GM10248 (cell line): ENCODE measurements around the gene XRCC6.

ENCODE experiments used
- CTCF ChIA-PET: fragments of 300-600 bp; sonication (Branson Sonifier 250); formaldehyde crosslinking; extraction: SDS; loops from one replicate; lab custom pipeline; 2021; ENCODE audit warnings: antibody characterized with exemption; lab: Yijun Ruan, JAX
- POLR2A ChIA-PET: fragments of 350-650 bp; sonication (Branson Sonifier 250); formaldehyde crosslinking; extraction: SDS; loops from one replicate; lab custom pipeline; 2020; ENCODE audit warnings: antibody characterized with exemption; lab: Yijun Ruan, JAX
- DNase-seq: peaks from one replicate; pipeline ENCODE4 v3.0.0; 2012; ENCODE audit errors: extremely low spot score
- CTCF ChIP-seq: IDR thresholded peaks from 2 replicates; pipeline ENCODE4 v1.5.1; 2012; ENCODE audit warnings: mild to moderate bottlenecking, low read depth; ENCODE audit errors: extremely low read depth, missing control alignments, control extremely low read depth

Gene XRCC6

GRCh38 chr22:41596776-41597634, 24.1 kb upstream of the XRCC6 start:
- ChIA-PET POLR2A (interaction anchor here (0.6 kb wide), 2 partner anchors 128 to 824 kb away, joined by 3 read pairs; partner anchors contain the start of gene ACO2), CTCF (interaction anchor here (0.6 to 3.0 kb wide), 15 partner anchors 10 to 194 kb away, joined by 3 to 17 read pairs (median 5); partner anchors contain the start of genes DESI1, POLR3H and XRCC6)
- TF ChIP-seq CTCF, result peak; percentile 71
- peak; percentile 45 for DNase-seq

DNA sequence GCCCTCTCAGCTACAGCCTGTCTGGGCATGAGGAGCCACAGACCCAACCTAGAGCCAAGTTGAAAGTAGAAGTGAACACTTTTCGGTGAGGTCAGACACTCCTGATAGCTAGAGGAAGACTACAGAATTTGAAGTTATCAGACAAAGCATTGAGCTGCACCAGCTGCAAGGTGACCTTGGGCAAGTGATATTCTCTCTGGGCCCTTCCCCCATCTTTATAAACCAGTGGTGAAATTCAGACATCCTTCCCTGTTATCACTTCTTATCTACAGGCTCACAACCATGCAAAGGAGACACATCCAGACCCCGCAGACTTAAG, 23.5 kb upstream of the XRCC6 start:
- CTCF ChIA-PET, result interaction anchor here (0.6 to 3.0 kb wide), 16 partner anchors 10 to 195 kb away, joined by 3 to 17 read pairs (median 6); partner anchors contain the start of genes DESI1, POLR3H and XRCC6
- no peak for TF ChIP-seq CTCF
- POLR2A ChIA-PET, result interaction anchor here (0.6 kb wide), 1 partner anchor 824 kb away, joined by 3 read pairs; no protein-coding TSS in a partner anchor
- DNase-seq, result no peak

DNA sequence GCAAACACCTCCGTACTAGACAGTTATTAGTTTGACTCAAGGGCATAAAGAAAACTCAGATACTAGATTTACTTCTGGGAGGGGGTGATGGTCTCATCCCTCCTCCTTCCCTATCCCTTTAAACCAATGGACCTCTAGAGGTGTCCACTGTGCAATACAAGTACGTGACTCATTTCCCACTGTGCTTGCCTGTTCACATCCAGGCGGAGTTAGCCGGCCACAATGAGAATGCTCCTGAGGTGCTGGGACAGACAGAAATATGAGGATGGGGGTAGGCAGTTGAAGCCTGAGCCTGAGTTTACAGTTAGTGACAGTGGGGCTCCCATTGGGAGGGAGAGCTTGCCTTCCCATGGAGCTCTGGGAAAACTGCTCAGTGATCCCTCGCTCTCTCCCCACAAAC, 23.0 kb upstream of the XRCC6 start:
- DNase-seq, result no peak
- POLR2A ChIA-PET, result no interaction called here
- TF ChIP-seq CTCF, result no peak
- CTCF ChIA-PET, result interaction anchor here (0.6 to 3.0 kb wide), 18 partner anchors 8 to 195 kb away, joined by 3 to 17 read pairs (median 6); partner anchors contain the start of genes DESI1, PMM1, POLR3H and XRCC6

DNA sequence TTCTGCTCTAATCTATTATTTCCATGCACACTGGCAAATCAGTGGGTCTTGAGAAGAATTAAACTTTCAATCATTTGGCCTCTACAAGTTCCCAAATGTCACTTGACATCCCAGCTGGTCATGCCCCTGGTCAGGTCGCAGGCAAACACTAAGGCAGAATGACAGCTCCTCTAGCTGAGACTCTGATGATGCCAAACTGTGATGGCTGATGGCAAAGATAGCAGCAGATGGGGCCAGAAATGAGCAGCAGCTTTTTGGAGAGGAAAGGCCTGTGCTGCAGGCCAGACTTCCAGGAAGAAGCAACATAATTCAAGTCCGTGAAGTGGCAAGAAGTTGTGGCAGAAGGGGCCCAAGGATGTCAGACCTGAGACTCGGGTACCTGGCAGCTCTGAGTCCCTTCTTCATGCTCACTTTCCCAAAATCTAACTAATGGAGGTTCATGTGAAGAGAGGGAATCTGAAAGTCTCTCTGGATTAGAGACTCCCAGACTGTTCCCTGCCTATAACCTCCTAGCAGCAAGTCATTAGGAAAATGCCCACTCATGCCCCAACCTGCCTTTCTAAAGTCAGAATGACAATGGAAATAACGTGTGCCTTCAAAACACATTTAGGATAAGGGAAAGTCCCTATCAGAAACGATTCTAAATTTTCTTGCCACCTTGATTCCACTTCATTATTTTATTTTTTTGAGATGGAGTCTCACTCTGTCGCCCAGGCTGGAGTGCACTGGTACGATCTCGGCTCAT, 22.0 kb upstream of the XRCC6 start:
- no peak for DNase-seq
- no peak for TF ChIP-seq CTCF
- ChIA-PET CTCF (interaction anchor here (1.0 to 3.0 kb wide), 7 partner anchors 8 to 196 kb away, joined by 3 to 17 read pairs (median 6); partner anchors contain the start of gene PMM1), POLR2A (no interaction called here)

DNA sequence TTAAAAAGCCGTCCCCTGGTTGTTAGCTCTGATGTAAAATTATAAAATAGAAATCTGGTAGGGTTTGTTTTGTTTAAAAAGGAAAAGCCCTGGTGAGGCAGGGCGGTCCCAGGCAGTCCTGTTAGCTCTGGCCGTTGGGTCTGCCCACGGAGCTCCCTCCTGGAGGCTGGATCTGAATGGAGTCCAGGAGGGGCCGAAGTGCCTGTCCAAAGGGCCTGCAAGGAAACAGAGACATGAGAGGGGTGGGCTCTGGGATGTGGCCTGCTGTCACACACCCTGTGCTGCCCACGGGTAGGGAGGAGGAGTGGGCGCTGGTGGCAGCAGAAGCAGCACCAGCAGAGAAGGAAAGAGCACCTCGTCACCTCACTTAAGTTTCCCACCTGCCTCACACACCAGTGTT, 20.1 kb upstream of the XRCC6 start:
- CTCF ChIA-PET, result interaction anchor here (1.2 kb wide), 1 partner anchor 199 kb away, joined by 3 read pairs; no protein-coding TSS in a partner anchor
- no peak for DNase-seq
- POLR2A ChIA-PET, result no interaction called here
- no peak for TF ChIP-seq CTCF

- POLR2A ChIA-PET, result interaction anchor here (0.6 to 1.1 kb wide), 2 partner anchors 14 to 15 kb away, joined by 4 to 8 read pairs; partner anchors contain the start of gene PMM1
- no peak for TF ChIP-seq CTCF
- CTCF ChIA-PET, result interaction anchor here (1.0 to 2.1 kb wide), 10 partner anchors 9 to 231 kb away, joined by 3 to 7 read pairs (median 5); partner anchors contain the start of gene PMM1
- peak; percentile 76 for DNase-seq
Measured at GRCh38 chr22:41603873-41604332, 17.2 kb upstream of the XRCC6 start.
